HG03045 (cell line): ENCODE measurements around the gene HP1BP3.
"Not testable (repeated sequence)": the region's sequence is repeated elsewhere in the genome, so short reads cannot be mapped to it uniquely, and the experiment has no call there.

Source experiments
- ATAC-seq: cut with Tn5 transposase; IDR thresholded peaks from one replicate; pipeline ENCODE4 v1.9.1; 2021; ENCODE audit warnings: mild to moderate bottlenecking, moderate library complexity; ENCODE audit not compliant: unreplicated experiment

HP1BP3 gene

DNA sequence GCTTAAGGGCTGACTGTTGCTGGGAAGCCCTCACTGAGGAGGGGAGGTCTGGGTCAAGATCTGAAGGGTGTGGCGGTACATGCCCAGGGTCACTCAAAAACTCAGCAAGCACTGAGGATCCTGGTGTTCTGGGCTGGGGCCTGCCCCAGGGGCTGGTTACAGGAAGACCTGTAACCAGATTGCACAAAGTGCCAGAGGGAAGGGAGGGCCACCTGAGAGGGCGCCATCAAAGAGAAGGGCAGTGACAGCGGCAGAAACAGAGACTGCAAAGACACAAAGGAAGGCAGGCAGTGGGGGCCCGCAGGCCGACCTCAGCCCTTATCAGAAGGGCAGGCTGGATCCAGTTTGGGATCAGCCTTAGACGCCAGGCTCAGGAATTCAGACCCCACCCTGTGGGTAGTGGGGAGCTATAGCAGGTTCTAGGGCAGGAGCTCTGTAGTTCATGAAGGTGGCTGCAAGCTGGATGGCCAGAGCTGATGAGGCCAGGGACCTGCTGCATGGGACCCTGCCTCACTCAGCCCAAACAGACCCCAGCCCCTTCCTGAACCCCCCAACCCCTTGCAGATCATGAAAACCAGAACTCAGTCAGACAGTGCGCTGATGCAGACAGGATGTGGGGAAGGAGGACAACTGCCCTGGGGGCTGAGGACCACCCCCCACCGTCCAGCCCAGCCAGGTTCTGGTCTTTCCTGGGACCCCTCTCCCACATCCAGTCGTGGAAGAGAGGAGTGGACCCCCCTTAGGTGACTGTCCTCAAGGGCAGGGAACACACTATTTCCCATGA is 58.5 kb downstream of the HP1BP3 start:
- ATAC-seq: no peak

DNA sequence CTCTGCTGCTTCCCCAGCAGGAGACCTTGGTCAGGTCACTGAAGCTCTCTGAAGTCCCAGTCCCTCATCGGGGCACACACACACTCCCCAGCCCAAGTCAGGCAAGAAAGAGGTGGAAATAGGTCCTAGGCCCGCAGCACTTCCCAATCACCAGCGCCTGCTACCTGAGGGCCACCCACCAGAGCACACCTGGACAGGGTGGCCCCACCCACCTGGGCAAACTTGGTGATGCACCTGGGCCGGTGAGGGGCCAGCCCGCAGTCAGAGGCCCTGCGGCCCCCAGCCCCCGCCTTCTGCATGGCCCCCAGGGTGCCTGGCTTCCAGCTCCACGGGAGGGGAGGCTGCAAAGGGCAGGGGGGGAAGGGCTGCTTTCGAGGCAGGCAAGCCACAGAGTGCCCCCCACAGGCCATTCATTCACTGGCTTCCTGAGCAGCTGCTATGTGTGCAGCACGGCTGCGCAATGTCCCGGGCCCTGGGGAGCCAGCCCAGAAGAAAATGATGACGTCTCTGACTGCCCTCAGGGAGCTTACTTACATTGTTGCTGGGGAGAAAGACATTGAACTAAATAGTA is 59.3 kb downstream of the HP1BP3 start:
- no peak for ATAC-seq

DNA sequence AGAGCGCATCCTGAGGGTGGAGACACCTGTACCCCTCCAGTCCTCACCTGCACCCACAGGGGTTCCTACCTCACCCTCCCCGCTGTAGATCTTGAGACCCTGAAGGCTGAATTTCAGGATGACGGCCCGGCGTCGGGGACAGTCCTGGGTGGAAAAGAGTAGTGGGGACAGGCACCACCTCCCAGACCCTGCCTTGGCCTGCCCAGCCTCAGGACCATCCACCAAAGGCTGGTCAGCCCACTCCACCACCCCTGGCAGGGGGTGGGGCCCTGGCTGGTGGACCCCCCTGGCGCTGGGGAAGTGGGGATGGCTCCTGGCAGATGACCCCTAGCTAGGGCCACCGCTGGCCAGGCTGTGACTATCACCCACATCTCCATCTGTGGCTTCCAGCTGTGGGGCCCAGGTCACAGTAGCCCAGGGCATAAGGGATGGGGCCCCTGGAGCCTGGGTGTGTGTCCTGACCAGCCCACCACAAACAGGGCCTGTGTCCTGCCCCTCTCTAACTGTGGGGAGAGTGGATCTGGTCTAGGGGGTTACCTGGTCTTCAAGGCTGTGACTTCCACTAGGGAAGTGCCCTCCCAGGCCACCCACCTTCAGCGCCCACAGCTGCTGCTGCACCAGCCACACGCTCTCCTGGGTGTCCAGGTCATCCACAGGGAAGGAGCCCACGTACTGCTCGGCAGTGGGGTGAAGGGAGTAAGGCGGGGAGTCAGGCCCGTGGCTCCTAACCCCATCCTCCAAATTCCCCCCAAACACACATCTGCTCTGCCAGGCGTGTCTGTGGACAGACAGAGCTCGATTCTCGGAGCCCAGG is 60.0 kb downstream of the HP1BP3 start:
- no peak for ATAC-seq

DNA sequence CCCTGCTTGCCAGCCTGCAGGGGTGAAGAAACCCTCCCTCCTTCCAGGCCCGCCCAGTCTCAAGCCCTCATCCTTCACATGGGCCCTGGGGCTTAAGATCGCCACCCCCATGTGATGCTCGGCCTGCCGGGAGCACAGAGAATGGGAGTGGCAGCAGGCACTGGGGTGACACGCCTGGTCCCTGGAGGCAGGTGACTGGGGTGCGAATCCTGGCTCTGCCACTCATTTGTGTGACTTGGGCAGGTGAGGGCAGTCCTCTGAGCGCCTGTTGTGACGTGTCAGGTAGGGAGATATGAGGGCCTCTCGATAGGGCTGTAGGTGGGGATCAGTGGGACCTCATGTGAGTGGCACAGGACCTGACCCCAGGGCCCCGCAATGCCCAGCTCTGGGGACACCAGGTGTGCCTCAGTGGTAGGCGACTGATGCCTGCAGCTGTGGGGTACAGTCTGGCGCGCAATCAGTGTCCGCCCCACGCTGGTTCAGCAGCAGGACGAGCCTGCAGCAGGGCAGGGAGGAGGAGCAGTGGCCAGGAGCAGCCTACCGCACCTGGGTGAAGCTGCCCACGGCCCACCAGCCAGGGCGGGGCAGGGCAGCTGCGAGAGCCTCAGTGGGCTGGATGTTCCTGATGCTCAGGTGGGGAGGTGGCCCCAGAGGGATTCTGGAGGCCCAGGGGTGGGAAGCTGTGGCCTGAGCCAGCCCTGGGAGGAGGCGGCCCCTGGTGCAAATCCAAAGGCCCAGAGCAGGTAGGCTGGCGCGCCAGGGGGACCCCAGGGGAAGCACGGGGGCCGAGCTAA is 60.8 kb downstream of the HP1BP3 start:
- no peak for ATAC-seq

DNA sequence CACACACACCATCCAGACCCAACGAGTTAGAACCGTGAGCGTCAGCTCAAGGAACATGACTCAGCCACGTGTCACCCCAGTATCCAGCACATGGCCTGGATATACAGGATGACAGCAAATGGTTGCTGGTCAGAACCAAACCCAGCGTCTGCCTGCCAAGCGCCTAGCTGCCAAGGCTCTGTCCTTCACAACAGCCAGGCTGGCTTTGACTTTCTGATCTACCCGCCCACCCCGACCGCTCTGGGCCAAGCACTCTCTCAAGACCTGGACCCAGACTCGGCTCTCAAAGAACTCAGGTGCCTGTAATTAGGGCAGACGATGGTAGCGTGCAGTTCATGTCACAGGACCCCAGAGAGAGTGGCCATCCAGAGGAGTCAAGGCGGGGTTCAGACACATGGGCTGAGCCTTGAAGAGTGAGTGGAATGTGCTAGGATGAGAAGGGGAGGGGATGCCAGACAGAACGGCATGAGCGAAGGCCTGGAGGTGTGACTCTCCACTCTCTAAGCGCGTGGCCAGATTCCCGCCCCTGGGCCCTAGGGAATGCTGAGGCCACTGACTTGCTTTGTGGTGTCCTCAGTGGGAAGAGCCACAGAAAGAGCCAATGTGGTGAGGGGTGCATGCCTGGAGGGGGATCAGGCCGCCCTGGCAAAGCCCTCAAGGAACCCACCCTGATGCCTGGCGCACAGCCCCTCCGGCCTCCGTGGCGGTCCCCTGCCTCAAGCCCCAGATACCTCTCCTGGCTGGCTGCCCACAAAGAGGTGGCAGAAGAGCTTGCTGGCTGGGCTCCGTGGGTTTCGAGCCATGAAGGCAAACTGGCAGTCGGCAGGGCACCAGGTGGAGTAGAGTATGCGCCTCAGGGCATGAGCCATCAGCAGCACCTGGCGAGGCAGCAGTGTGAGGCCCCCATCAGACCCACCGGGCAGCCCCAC is 61.7 kb downstream of the HP1BP3 start:
- ATAC-seq: no peak

DNA sequence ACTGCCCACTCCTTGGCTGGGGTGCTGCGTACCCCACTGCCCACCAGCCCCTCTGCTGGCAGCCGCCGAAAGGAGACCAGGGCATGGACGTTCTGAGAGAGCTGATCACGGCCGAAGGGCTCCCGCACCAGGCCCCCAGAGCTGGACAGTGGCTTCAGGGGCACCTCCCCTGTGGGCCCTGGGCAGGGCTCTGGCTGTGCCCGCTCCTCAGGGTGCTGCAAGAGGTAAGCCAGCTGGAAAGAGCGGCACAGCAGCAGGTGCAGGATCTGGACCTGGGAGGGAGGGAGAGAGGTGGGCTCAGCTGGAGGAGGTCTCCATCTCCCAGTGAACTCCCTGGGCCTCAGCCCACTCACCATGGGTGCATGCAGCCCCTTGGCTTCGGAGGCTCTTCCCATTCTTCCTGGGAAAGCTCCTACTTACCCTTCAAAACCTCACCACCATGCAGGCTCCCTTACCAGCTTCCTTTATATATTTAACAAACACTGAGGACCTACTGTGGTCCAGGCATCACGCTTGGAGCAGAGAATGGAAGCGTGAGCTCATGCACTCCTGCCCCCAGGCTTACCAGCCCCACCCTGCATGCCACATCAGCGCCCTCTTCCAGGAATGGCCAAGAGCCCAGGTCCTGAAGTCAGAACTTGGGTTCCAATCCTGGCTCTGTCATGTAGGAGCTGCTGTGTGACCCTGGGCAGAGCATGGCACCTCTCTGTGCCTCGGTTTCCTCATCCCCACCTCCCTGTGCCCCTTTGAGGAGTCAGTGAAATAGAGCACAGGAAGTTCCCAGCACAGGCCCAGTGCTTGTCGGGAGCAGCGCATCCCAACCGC is 62.5 kb downstream of the HP1BP3 start:
- no peak for ATAC-seq

DNA sequence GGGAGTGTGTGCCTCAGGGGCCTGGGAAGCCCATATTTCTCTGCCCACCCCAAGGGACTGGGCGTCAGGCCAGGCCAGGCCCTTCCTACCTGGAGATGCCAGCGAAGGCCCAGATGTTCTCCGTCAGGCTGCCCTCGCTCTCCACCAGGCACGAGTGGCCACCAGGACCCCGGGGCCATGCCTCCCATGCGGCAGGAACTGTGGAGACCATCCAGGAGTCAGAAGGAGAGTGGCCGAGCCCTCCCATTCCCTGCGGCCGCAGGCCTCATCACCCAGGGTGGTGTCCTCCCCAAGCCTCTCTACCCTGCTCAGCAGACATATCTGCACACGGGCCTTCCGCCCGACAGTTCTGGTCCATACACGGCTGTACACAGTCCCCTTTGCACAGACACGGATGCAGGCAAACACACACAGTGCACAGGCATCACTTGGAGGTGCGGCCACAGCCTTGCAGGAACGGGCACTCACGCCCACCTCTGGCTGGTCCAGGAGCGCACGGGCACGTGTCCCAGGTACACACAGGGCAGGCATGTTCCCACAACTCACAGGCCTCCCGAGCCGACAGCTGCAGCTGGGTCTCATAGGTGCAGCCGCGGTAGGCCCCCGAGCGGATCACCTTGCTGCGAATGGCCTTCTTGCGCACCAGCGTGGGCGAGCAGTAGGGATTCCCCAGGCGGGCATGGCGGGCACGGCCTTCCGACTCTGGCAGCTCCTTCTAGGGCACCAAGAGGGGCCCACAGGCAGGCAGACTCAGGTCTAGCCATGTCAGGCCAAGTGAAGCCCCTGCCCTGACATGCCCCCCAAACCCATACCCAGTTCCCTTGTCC is 63.4 kb downstream of the HP1BP3 start:
- no peak for ATAC-seq

DNA sequence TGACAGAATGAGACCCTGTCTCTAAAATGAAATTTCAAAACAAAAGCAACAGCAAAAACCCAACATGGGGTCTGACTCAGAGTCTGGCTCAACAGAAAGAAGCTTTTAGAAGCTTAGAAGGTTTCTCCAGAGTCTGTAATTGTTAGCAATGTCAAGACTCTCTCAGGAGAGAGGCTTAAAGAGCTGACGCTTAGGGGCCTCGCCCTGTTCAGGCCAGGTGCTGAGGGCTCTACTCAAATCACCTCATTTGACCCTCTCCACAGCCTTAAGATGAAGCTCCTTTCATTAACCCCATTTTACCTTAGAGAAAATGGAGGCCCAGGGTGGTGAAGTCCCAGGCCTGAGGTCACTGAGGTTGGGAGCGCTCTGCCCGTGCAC is 64.0 kb downstream of the HP1BP3 start:
- ATAC-seq: no peak

DNA sequence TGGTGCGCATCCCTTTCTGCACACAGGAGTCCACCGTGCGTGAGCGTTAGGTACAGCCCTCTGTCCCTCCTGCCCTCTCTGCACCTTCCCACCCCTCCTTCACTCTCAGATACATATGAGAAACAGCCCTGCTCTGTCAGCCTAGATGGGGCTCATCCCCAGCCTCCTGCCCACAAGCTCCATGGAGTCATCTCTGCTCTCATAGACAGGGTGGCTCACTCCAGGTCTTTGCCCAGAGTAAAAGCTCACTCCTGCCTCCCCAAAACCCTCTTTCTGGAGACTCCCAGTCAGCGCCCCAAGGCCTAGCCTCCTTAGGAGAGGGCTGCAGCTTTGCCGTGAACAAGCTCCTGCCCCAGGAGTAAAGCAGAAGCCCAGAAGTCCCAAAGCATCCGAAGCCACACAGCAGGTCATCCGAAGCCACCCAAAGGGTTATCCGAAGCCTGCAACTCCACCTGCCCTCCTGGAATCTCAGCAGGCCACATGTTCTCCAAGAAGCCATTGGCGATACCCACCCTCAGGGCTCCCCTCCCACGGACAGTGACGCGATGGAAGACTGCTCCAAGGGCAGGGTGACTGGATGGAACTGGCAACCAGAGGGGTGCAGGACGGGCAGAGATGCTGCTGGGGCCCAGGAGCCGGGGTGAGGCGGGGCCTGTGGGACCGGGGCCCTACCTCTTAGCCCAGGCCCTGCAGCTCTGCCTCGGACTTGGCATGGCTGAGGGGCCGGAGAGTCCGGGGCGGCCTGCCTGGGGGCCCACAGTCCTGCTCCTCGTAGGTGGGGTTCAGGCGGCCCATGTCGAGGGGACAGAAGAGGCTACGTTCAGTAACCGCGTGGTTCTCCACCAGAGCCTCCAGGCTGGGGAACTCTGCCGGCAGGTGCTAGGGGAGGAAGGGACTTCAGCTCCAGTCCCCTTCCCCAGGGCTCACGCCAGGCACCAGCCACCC is 65.7 kb downstream of the HP1BP3 start:
- no peak for ATAC-seq

DNA sequence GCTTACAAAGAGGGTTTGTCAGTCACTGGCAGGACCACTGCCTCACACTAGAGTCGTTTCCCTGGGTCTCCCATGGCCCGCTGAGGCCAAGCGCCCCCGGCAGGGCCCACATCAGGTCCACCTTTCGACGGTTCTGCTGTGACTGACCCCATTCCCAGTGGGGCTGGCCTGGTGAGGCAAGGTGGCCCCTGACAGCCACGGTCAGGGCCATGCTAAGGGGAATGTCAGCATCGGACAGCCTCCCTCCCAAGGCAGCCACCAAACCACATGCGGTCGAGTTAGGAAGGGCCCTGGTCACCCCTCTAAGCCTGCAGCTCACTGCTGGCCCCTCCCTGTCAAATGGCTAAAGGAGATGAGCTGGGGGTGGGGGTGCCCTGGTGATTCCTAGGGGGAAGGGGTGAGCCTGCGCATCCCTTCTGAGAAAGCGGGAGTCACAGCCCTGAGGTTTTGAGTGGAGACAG is 66.4 kb downstream of the HP1BP3 start:
- ATAC-seq: no peak

DNA sequence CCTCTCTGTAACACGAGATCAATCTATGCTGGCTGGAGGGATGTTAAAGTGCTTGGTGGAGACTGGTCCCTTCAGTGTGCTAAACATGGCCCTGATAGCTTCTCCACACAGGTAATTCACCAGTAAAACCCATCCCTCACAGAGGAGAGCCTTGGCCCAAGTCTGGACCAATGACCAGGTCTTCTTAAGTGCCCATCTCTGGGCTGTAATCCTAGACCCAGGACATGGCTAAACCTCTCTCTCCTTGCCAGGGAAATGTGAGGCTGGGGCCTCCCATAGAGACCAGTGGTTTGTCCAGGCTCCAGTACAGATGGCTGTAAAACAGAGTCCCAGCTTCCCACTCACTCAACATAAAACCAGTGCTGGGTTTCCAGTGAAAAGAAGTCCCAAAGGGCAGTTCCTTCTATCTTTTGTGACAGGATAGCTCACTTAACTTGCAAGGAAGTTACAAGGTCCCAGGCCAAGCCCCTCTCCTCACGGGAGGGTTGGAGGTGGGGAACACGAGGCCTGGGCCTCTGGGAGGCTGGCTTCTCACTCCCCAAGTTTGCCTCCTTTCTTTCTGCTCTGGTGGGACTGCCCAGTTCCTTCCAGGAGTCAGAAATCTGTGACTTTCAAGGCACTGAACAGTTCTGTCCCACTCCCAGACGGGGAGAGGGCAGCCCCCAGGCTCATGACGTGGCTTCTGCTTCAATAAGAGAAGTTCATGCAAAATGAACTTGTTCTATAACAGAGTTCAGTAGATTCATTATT is 67.1 kb downstream of the HP1BP3 start:
- no peak for ATAC-seq

DNA sequence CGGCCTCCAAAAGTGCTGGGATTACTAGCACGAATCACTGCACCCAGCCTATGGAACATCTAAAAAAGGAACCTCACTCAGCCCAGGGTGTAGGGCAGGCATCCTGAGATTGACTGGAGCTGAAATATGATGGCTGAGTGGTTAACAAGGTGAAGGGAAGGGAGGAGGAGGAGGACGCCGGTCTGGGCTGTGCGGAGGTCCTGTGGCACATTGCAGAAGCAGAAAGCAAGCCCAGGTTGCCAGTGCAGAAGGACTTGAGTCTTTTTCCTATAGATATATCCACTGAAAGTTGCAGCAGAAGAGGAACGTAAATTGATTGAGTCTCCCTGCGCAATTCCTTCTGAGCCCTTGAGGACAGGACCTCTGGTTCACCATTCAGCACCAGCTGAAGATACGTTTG is 67.8 kb downstream of the HP1BP3 start:
- ATAC-seq: no peak

DNA sequence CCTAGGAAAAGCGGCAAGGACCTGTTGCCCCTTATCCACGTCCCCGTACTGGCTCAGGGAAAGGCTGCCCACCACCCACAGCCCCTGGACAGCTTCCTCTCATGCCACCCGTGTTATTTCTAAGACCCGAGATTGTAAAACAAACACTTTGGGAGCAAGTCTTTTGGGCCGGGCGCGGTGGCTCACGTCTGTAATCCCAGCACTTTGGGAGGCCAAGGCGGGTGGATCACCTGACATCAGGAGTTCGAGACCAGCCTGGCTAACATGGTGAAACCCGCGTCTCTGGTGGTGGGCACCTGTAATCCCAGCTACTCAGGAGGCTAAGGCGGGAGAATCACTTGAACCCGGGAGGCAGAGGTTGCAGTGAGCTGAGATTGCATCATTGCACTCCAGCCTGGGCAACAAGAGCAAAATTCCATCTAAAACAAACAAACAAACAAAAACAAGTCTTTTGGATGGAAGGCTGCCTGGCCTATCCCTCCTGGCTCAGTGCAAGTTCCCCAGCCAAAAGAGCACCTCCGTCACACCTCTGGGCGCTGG is 68.7 kb downstream of the HP1BP3 start:
- ATAC-seq: not testable (repeated sequence)

DNA sequence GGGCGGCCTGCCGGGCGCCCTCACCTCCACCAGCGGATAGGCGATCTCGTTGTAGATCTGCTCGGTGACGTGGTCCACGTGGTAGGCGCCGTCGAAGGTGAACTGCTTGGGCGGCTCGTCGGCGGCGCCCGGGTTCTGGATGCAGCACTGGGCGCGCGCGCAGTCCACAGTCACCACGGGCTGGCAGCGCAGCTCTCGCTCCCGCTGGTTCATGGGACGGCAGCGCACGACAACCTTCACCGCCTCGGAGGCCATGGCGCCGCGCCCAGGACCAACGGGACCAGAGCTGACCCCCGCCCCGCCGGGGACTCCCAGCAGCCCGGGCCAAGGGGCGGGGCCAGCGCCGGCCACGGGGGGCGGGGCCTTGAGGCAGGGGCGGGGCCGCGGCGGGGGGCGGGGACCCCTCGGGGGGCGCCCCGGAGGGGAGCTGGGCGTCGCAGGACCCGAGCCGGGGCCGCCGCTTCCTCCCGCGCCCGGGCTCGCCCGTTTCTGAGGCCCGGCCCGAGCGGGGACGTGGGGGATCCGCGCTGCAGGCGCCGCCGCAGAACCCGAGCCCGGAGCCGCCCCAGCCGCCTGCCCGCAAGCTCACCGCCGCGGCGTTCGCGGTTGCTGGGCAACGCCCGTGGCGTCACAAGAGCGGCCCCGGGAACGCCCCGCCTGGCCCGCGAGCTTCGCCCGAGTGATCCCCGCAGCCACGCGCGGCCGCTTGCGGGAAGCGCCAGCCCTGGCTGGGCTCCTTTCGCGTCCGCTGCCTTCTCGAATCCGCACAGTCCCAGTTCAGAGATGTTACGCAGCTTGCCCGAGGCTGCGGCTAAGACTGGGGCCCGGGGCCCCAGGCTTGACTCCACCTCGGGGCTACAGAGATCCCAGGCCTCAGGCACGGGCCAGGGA is 69.4 kb downstream of the HP1BP3 start, which contains the start of gene KIF17:
Gene KIF17 (minus strand): TSS at position 556 of the 891 bp plus-strand sequence. CDS start 301 bp downstream, at position 255.
- no peak for ATAC-seq

DNA sequence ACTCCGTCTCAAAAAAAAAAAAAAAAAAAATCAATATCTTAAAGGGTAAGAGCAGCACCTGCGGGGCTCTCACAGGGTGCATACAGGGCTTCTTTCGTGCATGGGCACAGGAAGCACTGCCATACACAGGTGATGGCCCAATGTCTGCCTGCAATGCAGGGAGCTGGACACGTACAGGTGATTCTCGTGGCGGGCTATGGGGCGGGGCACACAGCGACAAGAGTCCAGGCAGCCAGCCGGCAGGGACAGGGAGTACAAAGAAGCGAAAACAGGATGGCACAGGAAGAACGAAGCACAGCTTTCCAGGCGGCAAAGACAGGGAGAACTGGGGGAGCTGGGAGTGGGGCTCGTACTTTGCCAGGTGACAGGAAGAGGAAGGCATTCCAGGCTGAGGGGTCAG is 70.9 kb downstream of the HP1BP3 start:
- no peak for ATAC-seq
